Skeletal muscle tissue (tissue), 4 donors: ENCODE data around the gene IGSF21. TPM values are rescaled to one million over a fixed set of nuclear protein-coding genes. Genes with fewer than 3 reads are reported as not detected.

Experiments
- H3K27ac ChIP-seq: one replicate; pipeline ENCODE4 v1.7.0; 2013; ENCODE audit warnings: mild to moderate bottlenecking, low read depth, low read length, inconsistent platforms
- H3K27me3 ChIP-seq, 3 donors: one replicate each; pipeline ENCODE4 v1.7.0; 2013; ENCODE audit warnings: low read length in 3 of 3; ENCODE audit not compliant: control insufficient read depth in 3 of 3, insufficient read depth in 3 of 3
- H3K36me3 ChIP-seq, 3 donors: one replicate each; pipeline ENCODE4 v1.7.0; 2013; ENCODE audit warnings: low read length in 3 of 3; ENCODE audit not compliant: control insufficient read depth in 3 of 3, insufficient read depth in 3 of 3
- H3K4me1 ChIP-seq, 3 donors: one replicate each; pipeline ENCODE4 v1.7.0; 2013; ENCODE audit warnings: low read length in 3 of 3, mild to moderate bottlenecking in 3 of 3; ENCODE audit not compliant: control insufficient read depth in 3 of 3, insufficient read depth in 3 of 3
- H3K4me3 ChIP-seq, 3 donors: one replicate each; pipeline ENCODE4 v1.7.0; 2013; ENCODE audit warnings: low read length in 3 of 3
- H3K9ac ChIP-seq, 3 donors: one replicate each; pipeline ENCODE4 v1.7.0; 2013; ENCODE audit warnings: low read length in 3 of 3, mild to moderate bottlenecking in 3 of 3, moderate library complexity in 2 of 3, low read depth in 1 of 3
- H3K9me3 ChIP-seq, 3 donors: one replicate each; pipeline ENCODE4 v1.7.0; 2013; ENCODE audit warnings: low read length in 3 of 3; ENCODE audit not compliant: control insufficient read depth in 3 of 3
- total RNA-seq: library from RNA; depleted of rRNA; stranded (reverse); fragments of >200 nt; gene quantifications from one replicate; pipeline ENCODE4 v1.2.3, GENCODE V29; 2014
- donor health status: Osteomylitis.

The IGSF21 gene
- total RNA-seq, 1 donor from 2014 or later: not detected

GRCh38 chr1:18245647-18246046 is 138.0 kb downstream of the IGSF21 start:
- no peaks in the 10 kb centered on the region for H3K4me1 ChIP-seq
- no peak overlapping the region for H3K9ac ChIP-seq
- H3K27ac ChIP-seq: no peak overlapping the region
- peaks cover 3 to 31% (median 30%) of the 10 kb centered on the region in 3 donors for H3K27me3 ChIP-seq
- no peak overlapping the region for H3K4me3 ChIP-seq
- H3K36me3 ChIP-seq: no peaks in the 10 kb centered on the region
- no peaks in the 10 kb centered on the region for H3K9me3 ChIP-seq

- Histone ChIP-seq H3K9ac (no peak overlapping the region), H3K27ac (no peak overlapping the region), H3K9me3 (peaks cover 3 to 8% (median 5%) of the 10 kb centered on the region in 3 donors)
Measured at GRCh38 chr1:18246543-18246942, 138.9 kb downstream of the IGSF21 start.

DNA sequence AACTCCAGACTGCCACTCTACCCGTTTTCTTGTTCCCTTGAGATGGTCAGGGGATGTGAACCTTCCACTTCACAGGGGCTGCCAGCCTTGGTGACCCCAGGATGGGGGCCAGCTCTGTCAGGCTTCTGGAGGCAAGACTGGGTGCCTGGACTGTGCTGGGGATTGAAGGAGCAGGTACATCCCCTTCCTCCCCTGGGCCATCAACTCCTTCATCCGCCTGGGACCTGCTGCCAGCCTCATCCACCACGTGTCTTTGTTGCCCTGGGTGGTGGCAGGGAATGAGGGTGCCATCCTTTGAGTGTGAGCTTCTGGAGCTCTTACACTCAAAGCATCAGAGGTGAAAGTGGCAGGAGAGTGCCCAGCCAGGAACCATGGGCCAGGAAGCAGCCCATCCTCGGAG is 139.6 kb downstream of the IGSF21 start:
- H3K4me3 ChIP-seq: no peak overlapping the region
- H3K9me3 ChIP-seq: peaks cover 5 to 9% (median 5%) of the 10 kb centered on the region in 3 donors
- no peak overlapping the region for H3K27ac ChIP-seq
- H3K36me3 ChIP-seq: no peaks in the 10 kb centered on the region
- H3K27me3 ChIP-seq: peaks cover 0 to 23% (median 21%) of the 10 kb centered on the region in 3 donors
- H3K4me1 ChIP-seq: no peaks in the 10 kb centered on the region
- no peak overlapping the region for H3K9ac ChIP-seq

More at GRCh38 chr1:18246543-18246942, 138.9 kb downstream of the IGSF21 start:
- Histone ChIP-seq H3K36me3 (no peaks in the 10 kb centered on the region), H3K27me3 (peaks cover 0 to 27% (median 25%) of the 10 kb centered on the region in 3 donors), H3K4me3 (no peak overlapping the region), H3K4me1 (no peaks in the 10 kb centered on the region)

DNA sequence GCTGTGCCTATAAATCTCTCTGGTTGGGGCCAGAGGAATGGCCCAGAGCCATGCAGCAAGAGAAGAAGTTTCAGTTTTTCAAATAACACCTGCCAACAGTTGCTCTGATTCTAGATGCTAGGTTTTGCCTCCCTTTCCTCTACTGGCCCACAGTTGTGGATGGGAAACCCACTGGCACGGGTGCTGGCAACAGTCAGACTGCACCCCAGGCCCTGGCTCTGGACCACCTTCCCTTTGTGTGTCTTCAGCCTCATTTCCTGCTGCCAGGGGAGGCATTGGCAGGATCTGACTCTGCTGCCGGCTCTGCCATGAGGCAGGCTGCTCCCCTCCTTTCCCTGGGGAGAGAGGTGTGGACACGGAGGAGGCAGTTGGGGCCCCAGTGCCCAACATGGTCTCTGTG is 142.0 kb downstream of the IGSF21 start:
- H3K4me3 ChIP-seq: no peak overlapping the region
- H3K36me3 ChIP-seq: no peaks in the 10 kb centered on the region
- H3K27ac ChIP-seq: no peak overlapping the region
- peaks cover 5 to 9% (median 5%) of the 10 kb centered on the region in 3 donors for H3K9me3 ChIP-seq
- no peaks in the 10 kb centered on the region for H3K4me1 ChIP-seq
- H3K27me3 ChIP-seq: peaks cover 3 to 13% (median 13%) of the 10 kb centered on the region in 3 donors
- H3K9ac ChIP-seq: no peak overlapping the region

GRCh38 chr1:18253093-18253492 is 145.5 kb downstream of the IGSF21 start:
- Histone ChIP-seq H3K27me3 (peaks cover 4 to 12% (median 11%) of the 10 kb centered on the region in 3 donors), H3K36me3 (no peaks in the 10 kb centered on the region), H3K27ac (no peak overlapping the region), H3K9ac (no peak overlapping the region), H3K9me3 (peaks cover 5 to 9% (median 5%) of the 10 kb centered on the region in 3 donors), H3K4me1 (no peaks in the 10 kb centered on the region), H3K4me3 (no peak overlapping the region)

- Histone ChIP-seq H3K27me3 (peaks cover 13 to 28% (median 18%) of the 10 kb centered on the region in 3 donors), H3K9me3 (peaks cover 0 to 2% (median 1%) of the 10 kb centered on the region in 3 donors), H3K4me3 (no peak overlapping the region), H3K36me3 (no peaks in the 10 kb centered on the region), H3K4me1 (no peaks in the 10 kb centered on the region), H3K9ac (no peak overlapping the region), H3K27ac (no peak overlapping the region)
Measured at GRCh38 chr1:18256282-18257235, 149.0 kb downstream of the IGSF21 start.

DNA sequence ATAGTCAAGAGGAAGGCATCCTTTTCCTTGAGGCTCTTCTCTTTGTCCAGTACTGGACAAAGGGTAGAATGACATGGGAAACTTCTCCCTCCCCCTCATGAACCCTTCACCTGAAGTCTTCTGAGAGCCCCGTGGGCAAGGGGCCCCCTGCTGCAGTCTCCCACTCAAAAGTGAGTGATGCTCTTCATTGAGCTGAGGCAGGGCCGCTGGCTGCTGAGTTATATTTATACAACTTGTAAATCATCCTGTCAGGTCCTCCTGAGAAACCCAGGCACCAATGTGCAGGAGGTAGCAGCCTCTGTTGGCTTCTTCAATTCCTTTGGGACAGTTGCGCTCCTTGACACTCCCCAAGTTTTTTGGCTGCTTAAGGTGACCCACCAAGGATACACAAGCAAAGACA is 150.2 kb downstream of the IGSF21 start:
- Histone ChIP-seq H3K36me3 (no peaks in the 10 kb centered on the region), H3K9ac (no peak overlapping the region), H3K4me3 (no peak overlapping the region), H3K4me1 (no peaks in the 10 kb centered on the region), H3K9me3 (no peaks in the 10 kb centered on the region), H3K27me3 (peaks cover 20 to 39% (median 23%) of the 10 kb centered on the region in 3 donors), H3K27ac (no peak overlapping the region)

GRCh38 chr1:18261891-18262290 is 154.3 kb downstream of the IGSF21 start:
- no peak overlapping the region for H3K27ac ChIP-seq
- peaks cover 22 to 40% (median 39%) of the 10 kb centered on the region in 3 donors for H3K27me3 ChIP-seq
- no peaks in the 10 kb centered on the region for H3K9me3 ChIP-seq

GRCh38 chr1:18262726-18263125 is 155.1 kb downstream of the IGSF21 start:
- H3K27me3 ChIP-seq: peaks cover 22 to 42% (median 39%) of the 10 kb centered on the region in 3 donors
- H3K27ac ChIP-seq: no peak overlapping the region

More at GRCh38 chr1:18261891-18262290, 154.3 kb downstream of the IGSF21 start:
- Histone ChIP-seq H3K4me3 (no peak overlapping the region), H3K9ac (no peak overlapping the region), H3K36me3 (no peaks in the 10 kb centered on the region), H3K4me1 (no peaks in the 10 kb centered on the region)

DNA sequence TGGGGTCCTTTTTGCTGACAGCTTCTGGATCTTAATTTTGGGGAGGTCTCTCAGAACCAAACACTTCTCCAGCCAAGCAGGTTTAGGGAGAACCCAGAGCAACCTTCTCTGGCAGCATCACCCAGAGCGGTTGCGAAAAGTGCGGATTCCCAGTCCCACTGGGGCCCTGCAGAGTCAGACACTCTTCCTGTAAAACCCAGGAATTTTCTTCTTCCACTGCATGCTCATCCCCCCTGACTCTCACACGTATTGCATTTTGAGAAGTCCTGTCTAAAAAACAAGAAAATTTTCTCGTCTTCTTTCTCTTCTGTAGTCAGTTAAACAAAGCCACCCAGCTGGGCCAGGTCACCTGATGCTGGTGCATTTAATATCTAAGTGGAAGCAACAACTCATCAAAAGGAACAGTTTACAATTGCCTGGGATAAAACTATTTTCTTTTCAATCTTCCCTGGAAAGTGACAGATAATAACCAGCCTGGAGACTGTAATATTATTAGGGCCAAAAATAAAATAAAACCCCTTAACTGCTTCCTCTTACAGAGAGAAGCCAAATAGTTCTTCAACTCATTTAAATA is 156.0 kb downstream of the IGSF21 start:
- Histone ChIP-seq H3K27me3 (peaks cover 22 to 43% (median 34%) of the 10 kb centered on the region in 3 donors), H3K9ac (no peak overlapping the region)

More at GRCh38 chr1:18262726-18263125, 155.1 kb downstream of the IGSF21 start:
- Histone ChIP-seq H3K9me3 (no peaks in the 10 kb centered on the region), H3K36me3 (no peaks in the 10 kb centered on the region), H3K4me1 (no peaks in the 10 kb centered on the region), H3K9ac (no peak overlapping the region), H3K4me3 (no peak overlapping the region)

More for the DNA sequence above, 156.0 kb downstream of the IGSF21 start:
- Histone ChIP-seq H3K27ac (no peak overlapping the region), H3K4me3 (no peak overlapping the region), H3K36me3 (no peaks in the 10 kb centered on the region), H3K4me1 (no peaks in the 10 kb centered on the region), H3K9me3 (peaks cover 0 to 3% (median 1%) of the 10 kb centered on the region in 3 donors)
